Smooth muscle cell (in vitro differentiated cells): ENCODE data around the gene EZH1. TPM values are rescaled to one million over a fixed set of nuclear protein-coding genes. Genes with fewer than 3 reads are reported as not detected.

Experiments used
- DNase-seq: peaks from one replicate; lab custom pipeline; 2025; ENCODE audit not compliant: unreplicated experiment; lab: John Stamatoyannopoulos, UW
- H2AFZ ChIP-seq: fragments of 200-600 bp; sonication (generic); 2 replicates; pipeline ENCODE4 v1.6.0; 2016; ENCODE audit warnings: antibody characterized with exemption, low read depth, mild to moderate bottlenecking
- H3F3A ChIP-seq: fragments of 200-600 bp; sonication (generic); 2 replicates; pipeline ENCODE4 v1.6.0; 2017; ENCODE audit warnings: antibody characterized with exemption, low read depth
- H3K27ac ChIP-seq: fragments of 200-600 bp; sonication (generic); 2 replicates; pipeline ENCODE4 v1.5.1; 2016; ENCODE audit warnings: low read depth, mild to moderate bottlenecking
- H3K27me3 ChIP-seq: fragments of 200-600 bp; sonication (generic); 2 replicates; pipeline ENCODE4 v1.6.1; 2016; ENCODE audit warnings: low read depth, mild to moderate bottlenecking
- H3K36me3 ChIP-seq: fragments of 200-600 bp; sonication (generic); 2 replicates; pipeline ENCODE4 v1.5.1; 2016; ENCODE audit warnings: low read depth
- H3K4me1 ChIP-seq: fragments of 200-600 bp; sonication (generic); 2 replicates; pipeline ENCODE4 v1.5.1; 2016; ENCODE audit warnings: low read depth
- H3K4me2 ChIP-seq: fragments of 200-600 bp; sonication (generic); 2 replicates; pipeline ENCODE4 v1.6.0; 2016; ENCODE audit warnings: mild to moderate bottlenecking
- H3K4me3 ChIP-seq: fragments of 200-600 bp; sonication (generic); 2 replicates; pipeline ENCODE4 v1.5.1; 2016; ENCODE audit warnings: mild to moderate bottlenecking
- H3K79me2 ChIP-seq: fragments of 200-600 bp; sonication (generic); 2 replicates; pipeline ENCODE4 v1.6.0; 2016; ENCODE audit warnings: low read depth, mild to moderate bottlenecking
- H3K9ac ChIP-seq: fragments of 200-600 bp; sonication (generic); 2 replicates; pipeline ENCODE4 v1.6.0; 2016; ENCODE audit warnings: low read depth
- H3K9me3 ChIP-seq: fragments of 200-600 bp; sonication (generic); replicated peaks from 2 replicates; pipeline ENCODE4 v1.5.1; 2016; ENCODE audit warnings: low read depth
- H4K20me1 ChIP-seq: fragments of 200-600 bp; sonication (generic); 2 replicates; pipeline ENCODE4 v1.6.0; 2016; ENCODE audit warnings: low read depth
- CTCF ChIP-seq: fragments of 200-600 bp; sonication (generic); IDR thresholded peaks from 2 replicates; pipeline ENCODE4 v1.5.1; 2017; ENCODE audit warnings: borderline replicate concordance, mild to moderate bottlenecking, antibody characterized with exemption; ENCODE audit not compliant: insufficient read depth, poor library complexity, severe bottlenecking
- WGBS: methylation state at CpG from one replicate; pipeline ENCODE4 v1.1.7; 2016; ENCODE audit warnings: low lambda C conversion rate; 5-methylcytosine and 5-hydroxymethylcytosine counted together
- polyA plus RNA-seq: library from polyadenylated mRNA; unstranded; fragments of >200 nt; fragmentation: Nextera tagmentation; extraction: Ambion mirVana; gene quantifications from 2 replicates; pipeline ENCODE4 v1.2.1, GENCODE V29; 2016
- total RNA-seq: library from RNA; depleted of rRNA; stranded (reverse); fragments of >200 nt; gene quantifications from 2 replicates; pipeline ENCODE4 v1.2.3, GENCODE V29; 2014

EZH1 gene
- total and polyA plus RNA-seq, 2 experiments from 2014 or later = 8.0 to 19.4 TPM

GRCh38 chr17:42687707-42688320 lies 57.0 kb downstream of the EZH1 start:
- Histone ChIP-seq H3K4me1 (no peaks in the 10 kb centered on the region), H3F3A (no peaks in the 10 kb centered on the region), H3K9ac (no peak overlapping the region), H4K20me1 (peaks cover 7% of the 10 kb centered on the region), H2AFZ (no peak overlapping the region), H3K27me3 (no peaks in the 10 kb centered on the region), H3K4me2 (no peak overlapping the region), H3K79me2 (no peaks in the 10 kb centered on the region), H3K27ac (no peak overlapping the region), H3K36me3 (no peaks in the 10 kb centered on the region), H3K4me3 (no peak overlapping the region), H3K9me3 (no peaks in the 10 kb centered on the region)
- 91% methylated on average over 27 of the region's 27 CpGs for WGBS
- TF ChIP-seq CTCF = no peak
- DNase-seq = no peak

GRCh38 chr17:42686520-42687128 lies 58.2 kb downstream of the EZH1 start:
- peaks cover 4% of the 10 kb centered on the region for H3K4me1 ChIP-seq
- H2AFZ ChIP-seq = no peak overlapping the region
- H3F3A ChIP-seq = peaks cover 7% of the 10 kb centered on the region
- no peak overlapping the region for H3K9ac ChIP-seq
- no peak for TF ChIP-seq CTCF
- H3K27me3 ChIP-seq = no peaks in the 10 kb centered on the region
- peaks cover 7% of the 10 kb centered on the region for H4K20me1 ChIP-seq
- H3K9me3 ChIP-seq = no peaks in the 10 kb centered on the region
- no peak for DNase-seq
- H3K4me3 ChIP-seq = no peak overlapping the region
- no peak overlapping the region for H3K4me2 ChIP-seq
- H3K27ac ChIP-seq = no peak overlapping the region
- H3K79me2 ChIP-seq = no peaks in the 10 kb centered on the region
- no peaks in the 10 kb centered on the region for H3K36me3 ChIP-seq
- 88% methylated on average over 32 of the region's 32 CpGs for WGBS

- Histone ChIP-seq H2AFZ (no peak overlapping the region), H3K27me3 (no peaks in the 10 kb centered on the region), H3K27ac (no peak overlapping the region), H3K4me2 (no peak overlapping the region), H3K9ac (no peak overlapping the region), H3F3A (peaks cover 8% of the 10 kb centered on the region), H3K4me3 (no peak overlapping the region), H3K9me3 (no peaks in the 10 kb centered on the region), H4K20me1 (peaks cover 7% of the 10 kb centered on the region), H3K79me2 (no peaks in the 10 kb centered on the region), H3K36me3 (no peaks in the 10 kb centered on the region), H3K4me1 (peaks cover 8% of the 10 kb centered on the region)
- no peak for TF ChIP-seq CTCF
- DNase-seq = no peak
- WGBS = 90% methylated on average over 14 of the region's 14 CpGs
Observed at GRCh38 chr17:42685831-42686230, 59.0 kb downstream of the EZH1 start.
